Neural crest cell (in vitro differentiated cells): ENCODE results near the gene RANBP1. TPM values are rescaled to one million over a fixed set of nuclear protein-coding genes. Genes with fewer than 3 reads are reported as not detected.

ENCODE experiments used
- DNase-seq: peaks from one replicate; pipeline ENCODE4 v3.0.0; 2021; ENCODE audit warnings: low read depth, mixed read lengths, low spot score
- H3K27ac Mint-ChIP-seq: one replicate; pipeline ENCODE4 v1.8.0; 2021; ENCODE audit warnings: mild to moderate bottlenecking, mixed read lengths; ENCODE audit not compliant: unreplicated experiment
- H3K27me3 Mint-ChIP-seq: 2 replicates; pipeline ENCODE4 v1.8.0; 2021; ENCODE audit warnings: low read depth, mild to moderate bottlenecking, mixed read lengths
- H3K36me3 Mint-ChIP-seq: 2 replicates; pipeline ENCODE4 v1.8.0; 2021; ENCODE audit warnings: low read depth, mild to moderate bottlenecking, mixed read lengths
- H3K4me1 Mint-ChIP-seq: 2 replicates; pipeline ENCODE4 v1.8.0; 2021; ENCODE audit warnings: mixed read lengths
- H3K4me3 Mint-ChIP-seq: one replicate; pipeline ENCODE4 v1.8.0; 2021; ENCODE audit warnings: mild to moderate bottlenecking, mixed read lengths
- H3K9me3 Mint-ChIP-seq: 2 replicates; pipeline ENCODE4 v1.8.0; 2021; ENCODE audit warnings: mixed read lengths
- CTCF ChIP-seq: fragments of 200-600 bp; sonication (generic); conservative IDR thresholded peaks from 2 replicates; pipeline ENCODE4 v1.5.0; 2021; ENCODE audit warnings: antibody characterized with exemption, mild to moderate bottlenecking
- total RNA-seq: library from RNA; stranded (reverse); gene quantifications from 2 replicates; pipeline ENCODE4 v1.2.1, GENCODE V29; 2021

RANBP1 gene
- total RNA-seq, 1 donor from 2014 or later, result 469 TPM

GRCh38 chr22:20167643-20168322, 51.9 kb downstream of the RANBP1 start:
- Mint-ChIP-seq H3K27ac (no peak overlapping the region), H3K4me3 (no peak overlapping the region)
- no peak for DNase-seq

GRCh38 chr22:20169253-20169822, 53.4 kb downstream of the RANBP1 start:
- Mint-ChIP-seq H3K4me1 (no peaks in the 10 kb centered on the region), H3K4me3 (no peak overlapping the region), H3K36me3 (no peaks in the 10 kb centered on the region), H3K27ac (no peak overlapping the region), H3K27me3 (no peaks in the 10 kb centered on the region), H3K9me3 (peaks cover under 1% of the 10 kb centered on the region)
- no peak for DNase-seq
- TF ChIP-seq CTCF, result no peak

More at GRCh38 chr22:20167643-20168322, 51.9 kb downstream of the RANBP1 start:
- Mint-ChIP-seq H3K27me3 (no peaks in the 10 kb centered on the region), H3K36me3 (no peaks in the 10 kb centered on the region), H3K9me3 (peaks cover 3% of the 10 kb centered on the region), H3K4me1 (no peaks in the 10 kb centered on the region)
- TF ChIP-seq CTCF, result no peak

GRCh38 chr22:20170170-20170569, 54.3 kb downstream of the RANBP1 start:
- Mint-ChIP-seq H3K27ac (no peak overlapping the region), H3K4me3 (no peak overlapping the region), H3K9me3 (no peaks in the 10 kb centered on the region), H3K27me3 (no peaks in the 10 kb centered on the region), H3K36me3 (no peaks in the 10 kb centered on the region), H3K4me1 (no peaks in the 10 kb centered on the region)
- no peak for DNase-seq
- TF ChIP-seq CTCF, result no peak

DNA sequence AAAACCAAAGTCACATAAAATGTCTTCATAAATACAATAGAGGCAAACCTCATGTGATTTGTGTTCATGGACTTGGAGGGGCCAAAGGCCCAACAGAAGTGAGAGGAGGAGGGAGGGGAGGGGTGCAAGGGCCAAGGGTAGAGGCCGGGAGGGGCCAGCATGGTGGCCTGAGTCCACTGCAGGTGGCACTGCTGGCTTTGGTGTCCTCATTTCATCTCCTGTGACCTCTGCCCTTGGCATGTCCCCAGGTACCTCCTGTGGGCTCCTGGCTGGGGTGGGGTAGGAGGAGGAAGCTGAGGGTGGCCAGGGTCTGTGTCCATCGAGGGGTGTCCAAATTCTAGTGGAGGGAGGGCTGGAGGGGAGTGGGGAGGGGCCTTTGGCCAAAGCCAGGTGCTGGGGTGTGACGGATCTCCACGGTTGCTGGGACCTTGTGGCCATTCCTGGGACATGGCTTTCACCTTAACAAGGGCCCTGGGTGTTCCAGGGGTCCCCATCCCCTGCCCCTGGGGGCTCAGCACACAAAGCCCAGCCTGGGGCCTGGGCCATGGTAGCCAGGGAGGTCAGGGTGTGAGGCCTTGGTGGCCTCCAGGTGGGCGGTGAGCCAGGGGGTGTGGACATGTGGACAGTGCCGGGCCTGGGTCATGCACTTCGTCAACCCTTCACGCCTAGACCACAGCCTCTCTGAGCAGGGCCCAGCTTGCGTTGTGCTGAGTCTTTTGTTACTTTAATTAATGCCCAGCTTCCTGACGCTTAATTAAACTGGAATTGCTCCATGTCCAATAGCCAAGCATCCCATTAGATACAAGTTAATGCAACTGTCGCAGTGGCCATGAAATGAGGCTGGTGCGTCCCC, 55.6 kb downstream of the RANBP1 start:
- no peak for DNase-seq
- Mint-ChIP-seq H3K4me1 (no peaks in the 10 kb centered on the region), H3K36me3 (no peaks in the 10 kb centered on the region), H3K9me3 (no peaks in the 10 kb centered on the region), H3K4me3 (no peak overlapping the region), H3K27me3 (no peaks in the 10 kb centered on the region), H3K27ac (no peak overlapping the region)
- no peak for TF ChIP-seq CTCF

DNA sequence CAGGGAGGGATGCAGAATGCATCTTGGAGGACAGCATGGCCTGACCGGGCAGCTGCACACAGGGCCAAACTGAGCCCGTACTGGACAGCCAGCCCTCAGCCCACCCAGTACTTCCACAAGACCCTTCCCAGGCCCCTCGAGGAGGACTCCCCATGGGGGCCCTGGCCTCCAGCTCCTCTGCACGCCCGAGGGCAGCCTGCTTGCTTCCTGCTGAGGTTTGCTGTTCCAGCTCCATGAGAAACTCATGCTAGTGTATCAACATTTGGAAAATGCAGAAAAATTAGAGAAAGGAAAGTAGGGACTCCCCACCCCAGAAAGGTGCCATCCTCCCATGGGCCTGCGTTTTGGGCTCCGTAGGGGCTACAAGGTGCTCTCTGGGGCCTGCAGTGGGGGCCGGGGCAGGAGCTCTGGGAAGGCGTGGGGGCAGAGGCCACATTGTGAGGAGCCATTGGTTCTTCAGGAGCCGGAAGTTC, 56.3 kb downstream of the RANBP1 start:
- no peak overlapping the region for H3K4me3 Mint-ChIP-seq
- H3K4me1 Mint-ChIP-seq, result peaks cover under 1% of the 10 kb centered on the region
- no peak for TF ChIP-seq CTCF
- no peaks in the 10 kb centered on the region for H3K27me3 Mint-ChIP-seq
- no peaks in the 10 kb centered on the region for H3K36me3 Mint-ChIP-seq
- H3K27ac Mint-ChIP-seq, result no peak overlapping the region
- no peak for DNase-seq
- no peaks in the 10 kb centered on the region for H3K9me3 Mint-ChIP-seq
